ENCODE results near the gene TAGLN.
"Not testable (repeated sequence)": the region's sequence is repeated elsewhere in the genome, so short reads cannot be mapped to it uniquely, and the experiment has no call there.

Gene TAGLN

DNA sequence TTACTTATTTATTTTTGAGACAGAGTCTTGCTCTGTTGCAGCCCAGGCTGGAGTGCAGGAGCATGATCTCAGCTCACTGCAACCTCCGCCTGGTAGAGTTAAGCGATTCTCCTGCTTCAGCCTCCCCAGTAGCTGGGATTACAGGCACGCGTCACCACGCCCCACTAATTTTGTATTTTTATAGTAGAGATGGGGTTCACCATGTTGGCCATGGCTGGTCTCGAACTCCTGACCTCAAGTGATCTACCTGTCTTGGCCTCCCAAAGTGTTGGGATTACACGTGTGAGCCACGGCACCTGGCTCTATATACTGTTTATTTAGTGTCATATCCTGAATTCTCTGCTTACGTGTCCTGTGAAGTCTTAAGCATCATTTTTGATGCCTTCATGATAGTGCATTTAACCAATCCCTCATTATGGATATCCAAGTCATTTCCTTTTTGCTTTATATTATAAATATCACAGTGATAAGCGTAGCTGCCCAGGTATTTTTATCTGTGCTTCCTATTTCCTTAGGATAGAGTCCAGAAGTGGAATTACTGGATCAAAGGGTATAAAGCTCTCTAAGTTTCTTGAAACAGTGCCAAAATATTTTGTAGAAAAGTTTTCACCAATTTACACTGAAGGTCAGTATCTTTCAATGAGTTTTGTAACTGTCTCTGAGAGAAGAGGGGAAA is 21.5 kb upstream of the TAGLN start:
- H3K27me3 Mint-ChIP-seq: no peaks in the 10 kb centered on the region
- no peak for DNase-seq
- peak overlapping the region; percentile 91 for H3K4me3 Mint-ChIP-seq

DNA sequence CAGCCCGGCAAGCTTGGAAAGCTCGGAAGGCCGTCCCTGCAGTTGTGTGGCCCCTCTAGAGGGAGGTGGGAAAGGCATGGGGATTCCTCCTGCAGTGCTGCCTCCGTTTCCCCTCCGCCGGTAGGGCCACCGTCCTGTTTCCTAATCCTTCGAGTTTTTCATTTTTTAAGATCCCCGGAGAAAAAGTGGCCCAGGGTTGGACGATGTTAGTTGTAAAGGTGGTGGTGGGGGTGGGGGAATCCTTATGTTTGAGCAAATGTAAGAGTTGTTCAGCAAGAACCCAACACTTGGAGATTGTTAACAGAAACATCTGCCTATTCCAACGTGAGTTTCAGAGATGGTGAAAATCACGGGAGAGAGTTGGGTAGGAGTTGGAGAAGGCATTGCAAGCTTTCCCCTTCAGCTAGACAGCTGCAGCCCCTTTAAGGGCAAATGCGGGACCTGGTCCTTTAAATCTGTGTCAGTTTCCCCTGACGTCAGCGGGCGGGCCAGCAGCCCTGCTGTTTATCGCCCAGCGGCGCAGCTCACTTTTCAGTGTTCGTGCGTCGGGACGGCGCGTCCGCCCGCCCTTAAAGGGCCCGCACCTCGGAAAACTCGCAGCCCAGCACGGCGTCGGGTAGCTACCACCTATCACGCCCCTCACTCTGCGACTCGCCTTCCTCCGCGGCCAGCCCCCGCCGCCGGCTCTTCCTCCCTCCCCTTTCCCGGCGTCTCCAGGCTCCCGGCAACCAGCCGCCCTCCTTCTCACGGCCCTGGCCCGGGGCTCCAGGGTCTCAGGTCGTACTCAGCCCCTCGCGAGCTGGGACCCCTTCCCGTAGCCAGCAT is 20.7 kb upstream of the TAGLN start, which contains the start of gene SIDT2:
SIDT2 (plus strand) TSS at position 534 of the 825 bp plus-strand sequence. CDS start 521 bp downstream, outside the sequence.
- Mint-ChIP-seq H3K4me3 (peak within 1 kb of the TSS; percentile 91), H3K36me3 (ENCODE audit: low read depth) (peaks cover 19% of the 10 kb centered on the region), H3K27ac (peak within 1 kb of the TSS; percentile 84), H3K9me3 (no peaks in the 10 kb centered on the region), H3K4me1 (ENCODE audit: low read depth) (peaks cover 35% of the 10 kb centered on the region), H3K27me3 (no peaks in the 10 kb centered on the region)
- peak; percentile 90 for DNase-seq

More for the DNA sequence above, 21.5 kb upstream of the TAGLN start:
- Mint-ChIP-seq H3K36me3 (ENCODE audit: low read depth) (peaks cover 17% of the 10 kb centered on the region), H3K9me3 (no peaks in the 10 kb centered on the region), H3K4me1 (ENCODE audit: low read depth) (peaks cover 36% of the 10 kb centered on the region), H3K27ac (peak overlapping the region; percentile 81)

DNA sequence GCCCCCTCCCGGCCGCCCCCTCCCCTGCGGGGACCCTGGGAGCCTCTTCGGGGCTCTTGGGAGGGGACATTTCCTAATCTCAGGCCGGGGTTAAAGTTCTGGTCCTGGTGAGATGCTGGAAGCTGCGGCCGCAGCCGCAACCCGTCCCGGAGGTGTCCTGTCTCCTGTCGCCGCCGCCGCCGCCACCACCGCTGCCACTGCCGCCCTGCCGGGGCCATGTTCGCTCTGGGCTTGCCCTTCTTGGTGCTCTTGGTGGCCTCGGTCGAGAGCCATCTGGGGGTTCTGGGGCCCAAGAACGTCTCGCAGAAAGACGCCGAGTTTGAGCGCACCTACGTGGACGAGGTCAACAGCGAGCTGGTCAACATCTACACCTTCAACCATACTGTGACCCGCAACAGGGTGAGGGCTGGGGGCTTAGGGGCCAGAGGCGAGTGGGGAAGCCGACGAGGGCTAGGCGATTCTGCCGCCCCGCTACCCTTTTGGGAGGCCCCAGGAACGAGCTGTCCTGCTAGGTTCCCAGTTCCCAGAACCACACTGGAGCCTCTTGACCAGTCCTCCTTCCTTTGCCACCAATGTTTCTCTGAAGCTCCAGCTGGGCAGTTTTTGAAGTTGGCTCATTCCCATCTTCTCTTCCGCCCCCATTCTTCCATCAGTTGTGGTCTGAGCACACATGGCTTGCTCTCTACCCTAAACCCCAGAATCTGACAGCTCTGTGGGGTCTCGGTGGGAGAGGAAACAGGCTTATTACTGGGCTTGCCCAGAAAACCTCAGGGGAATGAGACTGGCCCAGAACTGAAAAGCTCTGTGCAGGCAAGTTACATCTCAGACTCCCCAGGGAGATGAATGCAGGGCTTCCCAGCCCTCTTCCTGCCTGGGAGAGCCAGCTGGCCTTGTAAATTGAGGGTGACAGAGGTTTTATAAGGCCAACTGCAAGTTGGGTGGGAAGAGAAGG is 19.8 kb upstream of the TAGLN start:
- DNase-seq: no peak
- H3K36me3 Mint-ChIP-seq (ENCODE audit: low read depth): peaks cover 23% of the 10 kb centered on the region
- peak overlapping the region; percentile 91 for H3K4me3 Mint-ChIP-seq
- no peaks in the 10 kb centered on the region for H3K9me3 Mint-ChIP-seq
- peaks cover 30% of the 10 kb centered on the region for H3K4me1 Mint-ChIP-seq (ENCODE audit: low read depth)
- peak overlapping the region; percentile 84 for H3K27ac Mint-ChIP-seq
- no peaks in the 10 kb centered on the region for H3K27me3 Mint-ChIP-seq

DNA sequence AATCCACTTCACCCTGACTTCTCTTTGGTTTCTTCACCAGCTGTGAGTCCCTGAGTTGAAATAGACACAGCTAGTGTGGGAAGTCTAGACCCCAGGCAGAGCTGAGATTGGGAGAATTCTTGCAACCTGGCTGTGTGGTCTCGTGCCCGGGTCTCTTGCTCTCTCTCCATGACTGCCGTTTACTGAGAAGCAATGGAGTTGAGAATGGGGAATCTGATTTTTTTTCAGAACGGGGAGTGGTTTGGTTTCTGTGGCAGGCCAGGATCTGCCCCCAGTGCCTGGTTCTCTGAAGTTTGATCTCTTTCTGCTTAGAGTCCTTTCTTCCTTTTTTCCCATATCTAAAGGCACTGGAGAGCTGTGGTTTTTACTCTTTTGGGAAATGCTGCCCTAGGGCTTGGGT is 19.1 kb upstream of the TAGLN start:
- H3K4me1 Mint-ChIP-seq (ENCODE audit: low read depth): peaks cover 30% of the 10 kb centered on the region

GRCh38 chr11:117180661-117181585 is 18.2 kb upstream of the TAGLN start:
- Mint-ChIP-seq H3K4me3 (peak overlapping the region; percentile 91), H3K9me3 (no peaks in the 10 kb centered on the region), H3K36me3 (ENCODE audit: low read depth) (peaks cover 21% of the 10 kb centered on the region), H3K27ac (peak overlapping the region; percentile 82), H3K27me3 (no peaks in the 10 kb centered on the region), H3K4me1 (ENCODE audit: low read depth) (peaks cover 30% of the 10 kb centered on the region)
- peak; percentile 59 for DNase-seq

More for the DNA sequence above, 19.1 kb upstream of the TAGLN start:
- H3K27ac Mint-ChIP-seq: peak overlapping the region; percentile 84
- H3K27me3 Mint-ChIP-seq: no peaks in the 10 kb centered on the region
- no peaks in the 10 kb centered on the region for H3K9me3 Mint-ChIP-seq
- no peak for DNase-seq
- peaks cover 21% of the 10 kb centered on the region for H3K36me3 Mint-ChIP-seq (ENCODE audit: low read depth)
- peak overlapping the region; percentile 91 for H3K4me3 Mint-ChIP-seq

DNA sequence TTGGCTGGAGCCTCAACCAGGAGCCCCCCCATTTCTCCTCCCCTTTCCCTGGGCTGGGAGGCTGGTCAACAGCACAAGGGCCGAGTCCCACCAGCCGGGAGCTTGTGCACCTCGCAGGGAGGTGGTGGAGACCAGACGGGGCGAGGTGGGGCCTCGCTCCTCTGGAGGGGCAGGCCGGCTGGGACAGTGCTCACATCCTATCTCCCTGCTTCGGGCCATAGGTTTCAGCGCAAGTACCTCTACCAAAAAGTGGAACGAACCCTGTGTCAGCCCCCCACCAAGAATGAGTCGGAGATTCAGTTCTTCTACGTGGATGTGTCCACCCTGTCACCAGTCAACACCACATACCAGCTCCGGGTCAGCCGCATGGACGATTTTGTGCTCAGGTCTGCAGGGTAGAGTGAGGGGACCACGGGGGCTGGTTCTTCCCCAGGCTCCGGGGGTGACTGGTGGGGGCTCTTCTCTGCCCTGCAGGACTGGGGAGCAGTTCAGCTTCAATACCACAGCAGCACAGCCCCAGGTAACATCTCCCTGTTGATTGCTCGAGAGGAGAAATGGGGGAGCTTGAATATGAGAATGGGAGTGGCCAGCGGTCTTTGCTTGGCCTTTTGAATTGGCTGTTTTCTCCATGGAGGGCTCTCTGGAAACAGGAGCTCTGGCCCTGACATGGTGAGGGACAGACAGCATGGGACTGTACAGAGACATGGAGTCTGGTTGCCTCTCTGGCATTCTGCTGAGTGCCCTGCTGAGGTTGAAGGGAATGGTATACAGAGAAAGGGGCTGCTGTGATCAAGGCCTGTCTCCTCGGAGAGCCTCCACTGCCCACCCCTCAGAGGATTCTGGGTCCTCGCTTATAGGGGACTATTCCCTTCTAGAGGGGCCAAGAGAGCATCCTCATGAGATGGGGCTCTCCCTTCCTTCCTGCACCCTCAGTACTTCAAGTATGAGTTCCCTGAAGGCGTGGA is 17.3 kb upstream of the TAGLN start:
- Mint-ChIP-seq H3K27ac (peak overlapping the region; percentile 26), H3K4me3 (no peak overlapping the region), H3K9me3 (no peaks in the 10 kb centered on the region), H3K27me3 (no peaks in the 10 kb centered on the region), H3K4me1 (ENCODE audit: low read depth) (peaks cover 30% of the 10 kb centered on the region), H3K36me3 (ENCODE audit: low read depth) (peaks cover 22% of the 10 kb centered on the region)
- DNase-seq: no peak

DNA sequence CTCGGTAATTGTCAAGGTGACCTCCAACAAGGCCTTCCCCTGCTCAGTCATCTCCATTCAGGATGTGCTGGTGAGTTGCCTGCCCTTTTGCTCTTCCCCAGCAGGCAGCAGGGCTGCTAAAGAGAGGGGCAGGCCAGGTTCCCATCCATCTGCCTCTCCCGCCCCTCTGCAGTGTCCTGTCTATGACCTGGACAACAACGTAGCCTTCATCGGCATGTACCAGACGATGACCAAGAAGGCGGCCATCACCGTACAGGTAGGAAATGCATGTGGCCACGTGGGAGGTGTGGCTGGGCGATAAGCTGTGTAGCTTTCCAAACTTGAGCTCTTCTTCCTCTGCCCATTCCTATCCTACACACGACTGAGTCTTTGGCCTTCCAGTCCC is 16.6 kb upstream of the TAGLN start:
- H3K27ac Mint-ChIP-seq: no peak overlapping the region
- no peak for DNase-seq
- H3K4me1 Mint-ChIP-seq (ENCODE audit: low read depth): peaks cover 30% of the 10 kb centered on the region
- peaks cover 26% of the 10 kb centered on the region for H3K36me3 Mint-ChIP-seq (ENCODE audit: low read depth)
- H3K4me3 Mint-ChIP-seq: no peak overlapping the region
- H3K9me3 Mint-ChIP-seq: no peaks in the 10 kb centered on the region
- no peaks in the 10 kb centered on the region for H3K27me3 Mint-ChIP-seq

DNA sequence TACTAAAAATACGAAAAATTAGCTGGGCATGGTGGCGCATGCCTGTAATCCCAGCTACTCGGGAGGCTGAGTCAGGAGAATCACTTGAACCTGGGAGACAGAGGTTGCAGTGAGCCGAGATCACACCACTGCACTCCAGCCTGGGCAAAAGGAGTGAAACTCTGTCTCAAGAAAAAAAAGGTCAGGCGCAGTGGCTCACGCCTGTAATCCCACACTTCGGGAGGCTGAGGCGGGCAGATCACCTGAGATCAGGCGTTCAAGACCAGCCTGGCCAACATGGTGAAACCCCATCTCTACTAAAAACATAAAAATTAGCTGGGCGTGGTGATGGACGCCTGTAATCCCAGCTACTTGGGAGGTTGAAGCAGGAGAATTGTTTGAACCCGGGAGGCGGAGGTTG is 16.0 kb upstream of the TAGLN start:
- H3K27ac Mint-ChIP-seq, H3K27me3 Mint-ChIP-seq, H3K4me3 Mint-ChIP-seq, H3K9me3 Mint-ChIP-seq, DNase-seq: not testable (repeated sequence)
- peaks cover 24% of the 10 kb centered on the region for H3K4me1 Mint-ChIP-seq (ENCODE audit: low read depth)
- H3K36me3 Mint-ChIP-seq (ENCODE audit: low read depth): peaks cover 32% of the 10 kb centered on the region

DNA sequence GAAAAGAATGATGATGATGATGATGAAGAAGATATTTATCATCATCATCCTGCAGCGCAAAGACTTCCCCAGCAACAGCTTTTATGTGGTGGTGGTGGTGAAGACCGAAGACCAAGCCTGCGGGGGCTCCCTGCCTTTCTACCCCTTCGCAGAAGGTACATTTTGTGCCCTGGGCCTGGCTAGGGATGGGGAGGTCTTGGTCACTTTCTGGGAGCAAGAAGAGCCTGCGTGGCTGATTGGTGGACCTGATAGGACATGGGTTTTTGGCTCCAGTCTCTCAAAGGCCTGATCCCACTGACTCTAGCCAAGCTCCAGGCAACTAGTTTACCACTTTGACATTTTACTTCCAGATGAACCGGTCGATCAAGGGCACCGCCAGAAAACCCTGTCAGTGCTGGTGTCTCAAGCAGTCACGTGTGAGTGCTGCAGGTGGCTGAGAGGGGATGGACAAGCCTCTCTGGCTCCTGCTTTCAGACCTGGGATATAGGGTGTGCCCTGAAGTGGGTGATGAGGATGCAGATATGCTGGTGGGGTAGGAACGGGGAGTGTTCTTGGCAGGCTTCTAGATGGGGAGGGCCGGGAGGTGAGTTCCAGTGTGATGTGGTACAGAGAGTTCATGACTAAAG is 15.3 kb upstream of the TAGLN start:
- H3K4me1 Mint-ChIP-seq (ENCODE audit: low read depth): peaks cover 20% of the 10 kb centered on the region
- H3K36me3 Mint-ChIP-seq (ENCODE audit: low read depth): peaks cover 36% of the 10 kb centered on the region
- no peaks in the 10 kb centered on the region for H3K9me3 Mint-ChIP-seq
- H3K27me3 Mint-ChIP-seq: no peaks in the 10 kb centered on the region
- DNase-seq: no peak
- peak overlapping the region; percentile 15 for H3K27ac Mint-ChIP-seq
- no peak overlapping the region for H3K4me3 Mint-ChIP-seq

DNA sequence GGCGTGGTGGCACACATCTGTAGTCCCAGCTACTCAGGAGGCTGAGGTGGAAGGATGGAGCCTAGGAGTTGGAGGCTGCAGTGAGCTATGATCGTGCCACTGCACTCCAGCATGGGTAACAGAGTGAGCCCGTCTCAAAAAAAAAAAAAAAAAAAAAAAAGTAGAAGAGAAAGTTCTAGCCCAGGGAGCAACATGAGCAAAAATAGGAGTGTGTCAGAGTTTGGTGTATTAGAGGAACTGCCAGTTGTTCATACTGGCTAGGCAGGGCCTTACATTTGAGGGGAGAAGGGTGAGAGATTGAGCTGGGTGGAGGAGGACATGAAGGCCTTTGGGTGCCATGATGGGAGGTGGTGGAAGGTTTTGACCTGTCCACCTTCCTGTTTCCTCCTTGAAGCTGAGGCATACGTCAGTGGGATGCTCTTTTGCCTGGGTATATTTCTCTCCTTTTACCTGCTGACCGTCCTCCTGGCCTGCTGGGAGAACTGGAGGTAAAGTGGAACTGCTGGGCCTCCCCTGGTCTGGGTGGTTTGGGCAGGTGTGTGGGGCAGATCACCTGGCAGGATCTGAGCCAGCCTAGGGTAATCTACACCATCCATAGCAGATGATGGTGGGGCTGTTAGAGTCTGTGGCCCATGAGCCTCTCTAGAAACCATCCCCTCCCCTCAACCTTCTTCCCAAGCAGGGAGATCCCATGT is 13.3 kb upstream of the TAGLN start:
- Mint-ChIP-seq H3K4me3 (no peak overlapping the region), H3K27me3 (no peaks in the 10 kb centered on the region), H3K27ac (peak overlapping the region; percentile 48), H3K4me1 (ENCODE audit: low read depth) (peaks cover 4% of the 10 kb centered on the region), H3K36me3 (ENCODE audit: low read depth) (peaks cover 41% of the 10 kb centered on the region), H3K9me3 (no peaks in the 10 kb centered on the region)
- DNase-seq: peak; percentile 7

- DNase-seq: peak; percentile 8
- H3K27me3 Mint-ChIP-seq: no peaks in the 10 kb centered on the region
- peak overlapping the region; percentile 48 for H3K27ac Mint-ChIP-seq
- H3K4me3 Mint-ChIP-seq: no peak overlapping the region
- H3K9me3 Mint-ChIP-seq: no peaks in the 10 kb centered on the region
- peaks cover 41% of the 10 kb centered on the region for H3K36me3 Mint-ChIP-seq (ENCODE audit: low read depth)
- H3K4me1 Mint-ChIP-seq (ENCODE audit: low read depth): no peaks in the 10 kb centered on the region
Measured at GRCh38 chr11:117186431-117186761, 12.8 kb upstream of the TAGLN start.

GRCh38 chr11:117187007-117187406 is 12.2 kb upstream of the TAGLN start:
- Mint-ChIP-seq H3K27ac (no peak overlapping the region), H3K4me3 (no peak overlapping the region), H3K4me1 (ENCODE audit: low read depth) (no peaks in the 10 kb centered on the region), H3K9me3 (no peaks in the 10 kb centered on the region), H3K36me3 (ENCODE audit: low read depth) (peaks cover 45% of the 10 kb centered on the region), H3K27me3 (no peaks in the 10 kb centered on the region)
- DNase-seq: peak; percentile 8

All from activated T-cell treated with anti-CD3 and anti-CD28 coated beads, Interleukin-2, amount 50 U/mL, for 24 hours (primary cell).